GM06990 (cell line): Measurements from ENCODE around the gene RASGEF1B.

Experiments
- DNase-seq: peaks from one replicate; pipeline ENCODE4 v3.0.0-alpha.2; 2011; ENCODE audit not compliant: insufficient read length; ENCODE audit errors: extremely low read depth
- H3K27me3 ChIP-seq: replicated peaks from 2 replicates; pipeline ENCODE4 v1.6.0; 2011; ENCODE audit warnings: low read length; ENCODE audit not compliant: control insufficient read depth, insufficient read depth
- H3K36me3 ChIP-seq: 2 replicates; pipeline ENCODE4 v1.5.1; 2011; ENCODE audit warnings: low read length; ENCODE audit not compliant: control insufficient read depth, insufficient read depth
- H3K4me3 ChIP-seq: replicated peaks from 2 replicates; pipeline ENCODE4 v1.5.1; 2011; ENCODE audit warnings: low read depth, mild to moderate bottlenecking, control low read depth, low read length
- TF ChIP-seq, protein P1 (sequence below): IDR thresholded peaks from 2 replicates; pipeline ENCODE4 v1.5.1; 2011; ENCODE audit warnings: low read length, control low read depth, mild to moderate bottlenecking, inconsistent platforms; ENCODE audit not compliant: insufficient read depth, poor library complexity, severe bottlenecking

Gene RASGEF1B

DNA sequence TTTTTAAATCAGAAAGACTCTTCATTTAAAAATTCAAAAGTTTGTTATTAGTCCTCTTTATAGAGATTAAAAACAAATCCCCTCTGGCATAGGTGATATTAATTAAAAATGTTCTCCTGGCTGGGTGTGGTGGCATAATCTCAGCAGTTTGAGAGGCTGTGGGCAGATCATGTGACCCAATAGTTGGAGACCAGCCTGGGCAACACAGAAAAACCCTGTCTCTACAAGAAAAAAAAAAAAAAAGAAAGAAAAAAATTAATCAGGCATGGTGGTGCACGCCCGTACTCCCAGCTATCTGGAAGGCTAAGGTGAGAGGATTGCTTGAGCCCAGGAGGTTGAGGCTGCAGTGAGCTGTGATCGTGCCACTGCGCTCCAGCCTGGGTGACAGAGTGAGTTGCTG is 38.9 kb downstream of the RASGEF1B start:
- DNase-seq: no peak
- no peaks in the 10 kb centered on the region for H3K27me3 ChIP-seq
- TF ChIP-seq, protein P1, sequence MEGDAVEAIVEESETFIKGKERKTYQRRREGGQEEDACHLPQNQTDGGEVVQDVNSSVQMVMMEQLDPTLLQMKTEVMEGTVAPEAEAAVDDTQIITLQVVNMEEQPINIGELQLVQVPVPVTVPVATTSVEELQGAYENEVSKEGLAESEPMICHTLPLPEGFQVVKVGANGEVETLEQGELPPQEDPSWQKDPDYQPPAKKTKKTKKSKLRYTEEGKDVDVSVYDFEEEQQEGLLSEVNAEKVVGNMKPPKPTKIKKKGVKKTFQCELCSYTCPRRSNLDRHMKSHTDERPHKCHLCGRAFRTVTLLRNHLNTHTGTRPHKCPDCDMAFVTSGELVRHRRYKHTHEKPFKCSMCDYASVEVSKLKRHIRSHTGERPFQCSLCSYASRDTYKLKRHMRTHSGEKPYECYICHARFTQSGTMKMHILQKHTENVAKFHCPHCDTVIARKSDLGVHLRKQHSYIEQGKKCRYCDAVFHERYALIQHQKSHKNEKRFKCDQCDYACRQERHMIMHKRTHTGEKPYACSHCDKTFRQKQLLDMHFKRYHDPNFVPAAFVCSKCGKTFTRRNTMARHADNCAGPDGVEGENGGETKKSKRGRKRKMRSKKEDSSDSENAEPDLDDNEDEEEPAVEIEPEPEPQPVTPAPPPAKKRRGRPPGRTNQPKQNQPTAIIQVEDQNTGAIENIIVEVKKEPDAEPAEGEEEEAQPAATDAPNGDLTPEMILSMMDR: no peak

DNA sequence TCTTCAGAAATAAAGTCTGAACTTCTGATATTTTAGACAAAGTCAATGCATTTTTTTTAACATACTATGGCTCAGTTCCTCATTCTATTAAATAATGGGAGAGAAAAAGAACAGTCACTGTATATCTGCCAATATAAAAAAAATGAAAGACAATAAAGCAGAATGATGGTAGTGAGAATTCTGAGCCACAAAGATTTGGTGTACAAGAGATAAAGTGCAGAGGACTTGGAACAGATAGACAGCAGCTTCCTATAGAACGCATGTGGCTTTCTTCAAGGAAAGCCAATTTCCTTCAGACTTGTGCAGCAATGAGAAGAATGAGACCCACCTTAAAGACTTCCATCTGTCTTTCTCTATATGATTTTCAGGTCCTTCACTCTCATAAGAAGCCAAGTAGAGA is 39.7 kb downstream of the RASGEF1B start:
- Histone ChIP-seq H3K36me3 (no peaks in the 10 kb centered on the region), H3K4me3 (no peak overlapping the region), H3K27me3 (no peaks in the 10 kb centered on the region)
- DNase-seq: no peak
- TF ChIP-seq, protein P1: no peak

More for the DNA sequence above, 38.9 kb downstream of the RASGEF1B start:
- Histone ChIP-seq H3K4me3 (no peak overlapping the region), H3K36me3 (no peaks in the 10 kb centered on the region)

DNA sequence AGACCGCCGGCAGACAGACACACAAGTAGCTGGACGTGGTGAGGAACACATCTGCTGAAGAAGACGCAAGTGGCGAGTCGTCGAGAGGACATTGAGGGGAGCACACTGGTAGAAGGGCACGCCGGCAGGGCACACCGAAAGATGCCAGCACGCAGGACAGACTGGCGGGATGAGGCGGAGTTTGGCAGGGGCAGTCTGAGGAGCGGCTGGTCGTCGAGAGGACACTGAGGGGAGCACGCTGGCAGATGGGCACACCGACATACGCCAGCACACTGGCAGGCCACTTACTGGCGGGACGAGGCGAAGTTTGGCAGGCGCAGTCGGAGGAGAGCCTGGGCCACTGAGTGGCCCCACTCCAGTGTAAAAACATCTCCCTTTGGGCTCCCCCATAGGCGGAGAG is 42.1 kb downstream of the RASGEF1B start:
- Histone ChIP-seq H3K36me3 (no peaks in the 10 kb centered on the region), H3K4me3 (no peak overlapping the region), H3K27me3 (no peaks in the 10 kb centered on the region)
- no peak for DNase-seq
- TF ChIP-seq, protein P1: no peak

DNA sequence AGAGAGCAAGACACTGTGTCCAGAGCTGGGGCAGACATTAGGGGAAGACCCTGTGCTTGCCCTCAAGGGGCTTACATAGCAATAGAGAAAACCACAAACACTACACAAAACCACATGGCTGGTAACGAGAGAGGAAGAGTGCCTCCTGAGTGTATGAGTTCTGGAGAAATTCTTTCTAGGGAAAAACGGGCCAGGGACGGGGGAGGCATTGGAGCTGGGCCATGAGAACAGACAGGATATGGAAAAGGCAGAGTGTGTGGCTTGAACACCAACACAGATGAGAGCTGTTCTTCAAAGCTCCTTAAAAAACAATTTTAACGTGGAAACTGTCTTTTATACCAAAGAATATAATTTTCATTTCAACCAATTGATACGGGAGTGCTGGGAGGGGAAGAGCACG is 42.7 kb downstream of the RASGEF1B start:
- Histone ChIP-seq H3K27me3 (no peaks in the 10 kb centered on the region), H3K36me3 (no peaks in the 10 kb centered on the region), H3K4me3 (no peak overlapping the region)
- TF ChIP-seq, protein P1: no peak
- no peak for DNase-seq

DNA sequence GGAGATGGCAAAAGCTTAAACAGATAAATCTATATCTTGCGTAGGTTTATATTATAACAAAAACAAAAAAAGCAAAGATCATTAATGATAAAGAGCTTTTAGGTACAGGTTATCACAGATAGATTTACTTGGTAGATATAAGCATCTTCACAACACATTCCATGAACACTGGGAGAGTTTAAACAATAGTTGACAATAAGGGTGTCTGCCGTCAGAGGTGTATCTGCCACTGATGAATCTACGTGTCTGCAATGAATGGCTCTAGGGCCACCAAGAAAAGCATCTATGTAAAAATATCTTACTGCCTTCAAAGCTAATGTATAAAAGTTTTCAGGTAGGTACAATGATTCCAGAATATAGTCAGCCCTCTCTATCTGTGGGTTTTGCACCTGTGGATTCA is 43.7 kb downstream of the RASGEF1B start:
- no peak for DNase-seq
- no peaks in the 10 kb centered on the region for H3K36me3 ChIP-seq
- no peaks in the 10 kb centered on the region for H3K27me3 ChIP-seq
- TF ChIP-seq, protein P1: no peak
- H3K4me3 ChIP-seq: no peak overlapping the region

DNA sequence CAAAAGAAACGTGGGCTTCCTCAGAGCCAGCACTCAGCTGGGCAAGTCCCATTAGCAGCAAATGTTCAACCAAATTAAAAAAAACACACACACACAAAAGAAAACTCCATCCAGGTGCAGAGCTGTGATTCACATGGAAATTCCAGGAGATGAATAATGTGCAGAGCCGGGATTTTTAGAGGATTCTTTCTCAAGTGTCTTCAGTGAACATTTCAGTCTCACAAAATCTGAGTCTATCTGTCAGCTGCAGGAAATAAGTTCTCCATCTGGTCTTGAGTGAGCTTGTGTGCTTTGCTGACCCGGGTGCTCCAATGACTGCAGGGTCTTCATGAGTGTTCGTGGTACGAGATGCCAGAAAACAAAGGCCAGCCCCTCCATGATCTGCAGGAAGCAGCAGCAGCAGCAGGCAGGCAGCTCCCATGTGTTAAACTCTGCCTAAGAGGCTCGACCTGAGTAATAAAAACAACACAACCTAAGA is 44.3 kb downstream of the RASGEF1B start:
- no peak for DNase-seq
- no peaks in the 10 kb centered on the region for H3K27me3 ChIP-seq
- H3K36me3 ChIP-seq: no peaks in the 10 kb centered on the region
- TF ChIP-seq, protein P1: no peak
- no peak overlapping the region for H3K4me3 ChIP-seq
